ENCODE results near the gene RAB37. TPM values are rescaled to one million over a fixed set of nuclear protein-coding genes. Genes with fewer than 3 reads are reported as not detected.

Gene RAB37
- total RNA-seq, 1 experiment from 2014 or later = not detected

DNA sequence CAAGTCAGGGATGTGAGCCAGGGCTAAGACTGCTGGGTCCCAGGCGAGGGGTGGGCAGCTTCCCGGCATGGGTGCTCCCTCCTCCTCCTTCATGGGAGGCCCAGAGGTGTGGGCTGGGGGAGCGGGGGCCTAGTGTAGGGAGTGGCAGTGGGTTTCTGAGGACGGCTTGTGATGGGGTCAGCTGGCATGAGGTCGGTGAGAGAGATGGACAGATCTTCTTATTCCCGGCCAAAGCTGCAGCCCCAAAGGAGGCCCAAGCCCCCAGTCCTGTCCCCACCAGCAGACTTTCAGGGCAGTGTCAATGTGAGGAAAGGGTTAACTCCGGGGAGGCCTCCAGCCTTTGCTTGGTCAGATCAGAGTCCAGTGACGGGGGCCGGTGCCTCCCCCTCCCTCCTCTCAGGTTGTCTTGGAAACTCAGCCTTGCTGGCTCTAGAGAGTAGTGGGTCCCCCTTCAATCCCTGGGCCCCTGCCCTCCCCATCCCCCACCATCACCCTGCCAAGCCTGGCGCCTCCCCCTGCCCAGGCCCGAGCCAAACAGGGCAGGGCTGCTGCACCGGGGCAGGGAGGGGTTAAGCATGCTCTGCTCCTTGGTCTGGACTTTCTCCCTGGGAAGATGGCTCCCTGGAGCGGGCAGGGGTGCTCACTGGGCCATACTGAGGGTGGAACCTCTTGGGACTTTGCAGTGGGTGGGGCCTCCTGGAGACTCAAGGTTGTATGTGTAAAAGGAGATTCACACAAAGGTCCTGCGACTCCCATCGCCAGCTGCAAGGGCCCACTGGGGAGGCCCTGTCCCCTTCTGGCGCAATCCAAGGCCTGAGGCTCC lies 26.7 kb downstream of the RAB37 start:
- Histone ChIP-seq H3K4me2 (ENCODE audit: low read depth, low read length, poor library complexity, severe bottlenecking) (no peak overlapping the region), H3K9me3 (ENCODE audit: low read length) (no peaks in the 10 kb centered on the region), H2AFZ (ENCODE audit: low read length) (no peak overlapping the region), H3K79me2 (ENCODE audit: low read length) (peaks cover 40% of the 10 kb centered on the region), H3K4me1 (ENCODE audit: low read length) (peaks cover 6% of the 10 kb centered on the region), H3K4me3 (ENCODE audit: low read length) (no peak overlapping the region), H4K20me1 (ENCODE audit: insufficient read depth, low read depth, low read length) (peaks cover 22% of the 10 kb centered on the region), H3K27me3 (ENCODE audit: low read length) (no peaks in the 10 kb centered on the region), H3K9me2 (replicated peaks; ENCODE audit: insufficient read depth, low read length) (no peaks in the 10 kb centered on the region), H3K27ac (ENCODE audit: low read length) (no peak overlapping the region), H3K9ac (ENCODE audit: low read length) (no peak overlapping the region), H3K36me3 (ENCODE audit: insufficient read depth, low read length) (no peaks in the 10 kb centered on the region)
- DNase-seq = no peak

- Histone ChIP-seq H3K9me3 (ENCODE audit: low read length) (no peaks in the 10 kb centered on the region), H2AFZ (ENCODE audit: low read length) (no peak overlapping the region), H3K27me3 (ENCODE audit: low read length) (no peaks in the 10 kb centered on the region), H3K4me3 (ENCODE audit: low read length) (no peak overlapping the region), H3K79me2 (ENCODE audit: low read length) (peaks cover 30% of the 10 kb centered on the region), H3K4me1 (ENCODE audit: low read length) (peaks cover 5% of the 10 kb centered on the region), H3K9ac (ENCODE audit: low read length) (no peak overlapping the region), H3K9me2 (replicated peaks; ENCODE audit: insufficient read depth, low read length) (no peaks in the 10 kb centered on the region), H3K36me3 (ENCODE audit: insufficient read depth, low read length) (no peaks in the 10 kb centered on the region), H3K27ac (ENCODE audit: low read length) (no peak overlapping the region), H3K4me2 (ENCODE audit: low read depth, low read length, poor library complexity, severe bottlenecking) (no peak overlapping the region), H4K20me1 (ENCODE audit: insufficient read depth, low read depth, low read length) (peaks cover 12% of the 10 kb centered on the region; the same call in 1 of the 2 replicates)
- no peak for DNase-seq
Measured at GRCh38 chr17:74764751-74765286, 27.8 kb downstream of the RAB37 start.

GRCh38 chr17:74766413-74766812 lies 29.4 kb downstream of the RAB37 start:
- Histone ChIP-seq H2AFZ (ENCODE audit: low read length) (no peak overlapping the region), H3K9me3 (ENCODE audit: low read length) (no peaks in the 10 kb centered on the region), H3K79me2 (ENCODE audit: low read length) (peaks cover 14% of the 10 kb centered on the region), H3K4me3 (ENCODE audit: low read length) (no peak overlapping the region), H3K36me3 (ENCODE audit: insufficient read depth, low read length) (no peaks in the 10 kb centered on the region), H3K27ac (ENCODE audit: low read length) (no peak overlapping the region), H3K4me2 (ENCODE audit: low read depth, low read length, poor library complexity, severe bottlenecking) (no peak overlapping the region), H3K9ac (ENCODE audit: low read length) (no peak overlapping the region), H3K27me3 (ENCODE audit: low read length) (no peaks in the 10 kb centered on the region), H3K4me1 (ENCODE audit: low read length) (peaks cover 5% of the 10 kb centered on the region), H3K9me2 (replicated peaks; ENCODE audit: insufficient read depth, low read length) (no peaks in the 10 kb centered on the region), H4K20me1 (ENCODE audit: insufficient read depth, low read depth, low read length) (no peaks in the 10 kb centered on the region)
- no peak for DNase-seq

DNA sequence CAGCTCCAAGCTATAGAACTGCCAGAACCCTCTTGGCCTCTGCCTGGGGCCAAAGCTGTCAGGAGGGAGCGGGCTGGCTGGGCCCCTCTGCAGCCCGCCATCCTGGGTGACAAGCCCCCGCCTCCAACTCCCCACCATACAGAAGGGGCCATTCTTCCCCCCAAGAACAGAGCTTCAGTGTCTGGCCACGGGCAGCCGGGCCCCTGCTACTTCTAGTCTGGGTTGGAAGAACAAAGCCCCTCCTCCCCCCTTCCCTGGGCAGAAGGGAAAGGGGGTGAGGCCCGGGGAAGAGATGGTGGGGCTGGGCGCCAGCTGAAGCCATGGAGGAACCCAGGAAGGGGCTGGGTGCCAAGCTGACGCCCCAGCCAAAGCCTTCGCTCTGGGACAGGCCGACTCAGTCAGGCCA lies 30.1 kb downstream of the RAB37 start:
- Histone ChIP-seq H3K27ac (ENCODE audit: low read length) (no peak overlapping the region), H3K9me2 (replicated peaks; ENCODE audit: insufficient read depth, low read length) (no peaks in the 10 kb centered on the region), H3K9ac (ENCODE audit: low read length) (no peak overlapping the region), H3K79me2 (ENCODE audit: low read length) (peaks cover 8% of the 10 kb centered on the region), H3K36me3 (ENCODE audit: insufficient read depth, low read length) (no peaks in the 10 kb centered on the region), H4K20me1 (ENCODE audit: insufficient read depth, low read depth, low read length) (no peaks in the 10 kb centered on the region), H3K4me3 (ENCODE audit: low read length) (no peak overlapping the region), H2AFZ (ENCODE audit: low read length) (no peak overlapping the region), H3K4me2 (ENCODE audit: low read depth, low read length, poor library complexity, severe bottlenecking) (no peak overlapping the region), H3K9me3 (ENCODE audit: low read length) (no peaks in the 10 kb centered on the region), H3K27me3 (ENCODE audit: low read length) (no peaks in the 10 kb centered on the region), H3K4me1 (ENCODE audit: low read length) (peaks cover 5% of the 10 kb centered on the region)
- no peak for DNase-seq

DNA sequence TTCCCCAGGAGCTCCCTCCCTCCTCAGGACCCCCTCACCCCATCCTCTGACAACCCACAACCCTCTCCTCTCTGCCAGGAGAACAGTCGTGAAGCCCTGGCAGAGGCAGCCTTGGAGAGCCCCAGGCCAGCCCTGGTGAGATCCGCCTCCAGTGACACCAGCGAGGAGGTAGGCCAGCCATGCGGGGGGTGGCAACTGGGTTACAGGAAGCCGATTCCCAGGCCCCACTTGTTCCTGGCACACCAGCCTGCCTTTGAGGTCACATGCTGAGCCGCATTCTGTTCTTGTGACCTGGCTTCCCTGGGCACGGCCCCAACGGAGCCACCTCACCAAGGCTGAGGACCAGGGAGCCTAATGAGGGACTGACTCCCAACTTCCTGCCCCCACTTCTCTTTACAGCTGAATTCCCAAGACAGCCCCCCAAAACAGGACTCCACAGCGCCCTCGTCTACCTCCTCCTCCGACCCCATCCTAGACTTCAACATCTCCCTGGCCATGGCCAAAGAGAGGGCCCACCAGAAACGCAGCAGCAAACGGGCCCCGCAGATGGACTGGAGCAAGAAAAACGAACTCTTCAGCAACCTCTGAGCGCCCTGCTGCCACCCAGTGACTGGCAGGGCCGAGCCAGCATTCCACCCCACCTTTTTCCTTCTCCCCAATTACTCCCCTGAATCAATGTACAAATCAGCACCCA lies 31.2 kb downstream of the RAB37 start:
- Histone ChIP-seq H3K4me3 (ENCODE audit: low read length) (no peak overlapping the region), H3K4me1 (ENCODE audit: low read length) (peaks cover 5% of the 10 kb centered on the region), H3K27me3 (ENCODE audit: low read length) (no peaks in the 10 kb centered on the region), H3K27ac (ENCODE audit: low read length) (no peak overlapping the region), H3K4me2 (ENCODE audit: low read depth, low read length, poor library complexity, severe bottlenecking) (no peak overlapping the region), H4K20me1 (ENCODE audit: insufficient read depth, low read depth, low read length) (no peaks in the 10 kb centered on the region), H3K9ac (ENCODE audit: low read length) (no peak overlapping the region), H3K79me2 (ENCODE audit: low read length) (peaks cover 5% of the 10 kb centered on the region), H3K9me3 (ENCODE audit: low read length) (no peaks in the 10 kb centered on the region), H3K9me2 (replicated peaks; ENCODE audit: insufficient read depth, low read length) (no peaks in the 10 kb centered on the region), H3K36me3 (ENCODE audit: insufficient read depth, low read length) (no peaks in the 10 kb centered on the region), H2AFZ (ENCODE audit: low read length) (no peak overlapping the region)
- DNase-seq = no peak

- no peaks in the 10 kb centered on the region for H3K9me2 ChIP-seq (replicated peaks; ENCODE audit: insufficient read depth, low read length)
- H3K27ac ChIP-seq (ENCODE audit: low read length) = no peak overlapping the region
- H3K9me3 ChIP-seq (ENCODE audit: low read length) = no peaks in the 10 kb centered on the region
- no peak overlapping the region for H3K9ac ChIP-seq (ENCODE audit: low read length)
- peaks cover 7% of the 10 kb centered on the region for H3K79me2 ChIP-seq (ENCODE audit: low read length)
- H3K27me3 ChIP-seq (ENCODE audit: low read length) = no peaks in the 10 kb centered on the region
- no peak for DNase-seq
- H3K4me3 ChIP-seq (ENCODE audit: low read length) = no peak overlapping the region
- H4K20me1 ChIP-seq (ENCODE audit: insufficient read depth, low read depth, low read length) = no peaks in the 10 kb centered on the region
- H3K4me1 ChIP-seq (ENCODE audit: low read length) = peaks cover 4% of the 10 kb centered on the region
- H3K4me2 ChIP-seq (ENCODE audit: low read depth, low read length, poor library complexity, severe bottlenecking) = no peak overlapping the region
- H2AFZ ChIP-seq (ENCODE audit: low read length) = no peak overlapping the region
- H3K36me3 ChIP-seq (ENCODE audit: insufficient read depth, low read length) = peaks cover 3% of the 10 kb centered on the region; the same call in 1 of the 2 replicates
Measured at GRCh38 chr17:74768763-74769114, 31.7 kb downstream of the RAB37 start.

GRCh38 chr17:74769266-74769855 lies 32.3 kb downstream of the RAB37 start:
- no peaks in the 10 kb centered on the region for H4K20me1 ChIP-seq (ENCODE audit: insufficient read depth, low read depth, low read length)
- H3K9ac ChIP-seq (ENCODE audit: low read length) = no peak overlapping the region
- H3K4me2 ChIP-seq (ENCODE audit: low read depth, low read length, poor library complexity, severe bottlenecking) = no peak overlapping the region
- H3K36me3 ChIP-seq (ENCODE audit: insufficient read depth, low read length) = peaks cover 6% of the 10 kb centered on the region; the same call in 1 of the 2 replicates
- peaks cover 11% of the 10 kb centered on the region for H3K79me2 ChIP-seq (ENCODE audit: low read length)
- H3K4me1 ChIP-seq (ENCODE audit: low read length) = no peaks in the 10 kb centered on the region
- H3K9me2 ChIP-seq (replicated peaks; ENCODE audit: insufficient read depth, low read length) = no peaks in the 10 kb centered on the region
- no peak overlapping the region for H2AFZ ChIP-seq (ENCODE audit: low read length)
- no peaks in the 10 kb centered on the region for H3K9me3 ChIP-seq (ENCODE audit: low read length)
- H3K27ac ChIP-seq (ENCODE audit: low read length) = no peak overlapping the region
- H3K4me3 ChIP-seq (ENCODE audit: low read length) = no peak overlapping the region
- no peak for DNase-seq
- no peaks in the 10 kb centered on the region for H3K27me3 ChIP-seq (ENCODE audit: low read length)

All from Karpas-422 (cell line).